Middle frontal gyrus (tissue), 1 donor: ENCODE measurements around the gene TNFRSF18.
"Not testable (repeated sequence)": the region's sequence is repeated elsewhere in the genome, so short reads cannot be mapped to it uniquely, and the experiment has no call there.

ENCODE experiments used
- DNase-seq: peaks from one replicate; pipeline ENCODE4 v3.0.0-alpha.2; 2015; ENCODE audit warnings: low spot score; ENCODE audit errors: extremely low spot score

TNFRSF18 gene

DNA sequence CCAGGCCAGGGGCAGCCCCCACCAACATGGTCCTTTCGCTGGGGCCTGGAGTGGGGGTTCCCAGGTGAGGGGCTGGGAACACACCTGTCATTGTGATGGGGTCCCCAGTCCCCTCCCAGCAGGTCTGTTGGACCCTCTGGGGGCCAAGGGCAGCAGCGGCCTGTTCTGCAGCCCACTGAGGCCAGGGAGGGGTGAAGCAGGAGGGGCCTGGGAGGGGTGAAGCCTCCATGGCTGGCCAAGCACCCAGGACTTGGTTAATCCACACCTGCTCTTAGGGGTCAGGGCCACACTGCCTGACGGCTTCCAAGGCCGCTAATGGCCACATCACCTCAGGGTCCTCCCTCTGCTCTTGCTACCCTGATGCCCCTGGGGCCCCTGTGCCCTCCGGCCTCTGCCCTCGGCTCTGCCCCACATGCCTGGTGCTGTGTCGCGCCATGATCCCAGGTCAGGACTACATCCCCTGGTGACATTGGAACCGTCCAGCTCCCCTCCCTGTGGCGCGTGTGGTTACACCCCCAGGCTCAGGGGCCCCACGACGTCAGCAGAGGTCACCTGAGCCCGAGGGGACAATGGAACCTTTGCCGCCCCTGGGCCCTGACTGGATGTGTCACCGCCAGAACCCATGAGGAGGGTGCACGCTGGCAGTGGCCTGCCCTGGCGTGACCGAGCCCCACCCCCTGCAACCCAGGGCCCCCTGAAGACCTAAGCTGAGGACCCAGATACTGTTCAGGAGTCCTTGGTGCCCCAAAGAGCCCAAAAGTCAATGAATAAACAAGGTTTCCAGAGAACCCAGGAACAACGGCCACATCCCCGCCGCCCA, 7.0 kb downstream of the TNFRSF18 start:
- DNase-seq, result no peak

DNA sequence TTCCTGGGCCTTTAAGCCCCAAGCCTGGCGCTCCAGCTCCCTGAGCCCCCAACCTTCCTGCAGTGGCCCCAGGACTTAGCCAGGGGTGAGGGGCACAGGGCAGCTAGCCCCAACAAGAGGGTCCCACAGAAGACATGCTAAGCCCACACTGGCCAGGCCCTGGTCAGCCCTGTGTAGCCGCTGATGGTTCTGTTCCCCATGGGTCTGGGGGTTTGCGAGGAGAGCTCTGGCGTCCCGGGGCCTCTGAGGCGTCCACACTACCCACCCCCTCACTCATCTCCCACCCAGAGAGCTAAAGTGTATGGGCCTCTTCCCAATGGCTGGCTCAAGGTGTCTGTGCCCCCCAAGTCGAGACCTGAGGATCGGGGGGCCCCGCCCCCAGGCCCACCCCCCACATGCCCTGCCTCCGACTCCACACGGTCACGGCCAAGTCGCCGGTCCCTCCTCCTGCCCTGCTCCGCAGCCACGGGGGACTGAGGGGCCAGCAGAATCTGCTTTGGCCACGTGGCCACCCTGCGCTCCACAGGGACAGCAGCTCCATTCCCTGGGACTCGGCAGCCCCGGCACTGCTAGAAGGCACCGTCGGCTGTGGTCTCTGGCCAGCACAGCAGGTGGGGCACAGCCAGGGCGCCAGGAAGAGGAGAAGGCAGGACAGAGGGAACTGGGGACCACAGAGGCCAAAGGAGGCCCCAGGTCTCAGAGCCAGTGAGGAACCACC, 7.8 kb downstream of the TNFRSF18 start:
- no peak for DNase-seq

DNA sequence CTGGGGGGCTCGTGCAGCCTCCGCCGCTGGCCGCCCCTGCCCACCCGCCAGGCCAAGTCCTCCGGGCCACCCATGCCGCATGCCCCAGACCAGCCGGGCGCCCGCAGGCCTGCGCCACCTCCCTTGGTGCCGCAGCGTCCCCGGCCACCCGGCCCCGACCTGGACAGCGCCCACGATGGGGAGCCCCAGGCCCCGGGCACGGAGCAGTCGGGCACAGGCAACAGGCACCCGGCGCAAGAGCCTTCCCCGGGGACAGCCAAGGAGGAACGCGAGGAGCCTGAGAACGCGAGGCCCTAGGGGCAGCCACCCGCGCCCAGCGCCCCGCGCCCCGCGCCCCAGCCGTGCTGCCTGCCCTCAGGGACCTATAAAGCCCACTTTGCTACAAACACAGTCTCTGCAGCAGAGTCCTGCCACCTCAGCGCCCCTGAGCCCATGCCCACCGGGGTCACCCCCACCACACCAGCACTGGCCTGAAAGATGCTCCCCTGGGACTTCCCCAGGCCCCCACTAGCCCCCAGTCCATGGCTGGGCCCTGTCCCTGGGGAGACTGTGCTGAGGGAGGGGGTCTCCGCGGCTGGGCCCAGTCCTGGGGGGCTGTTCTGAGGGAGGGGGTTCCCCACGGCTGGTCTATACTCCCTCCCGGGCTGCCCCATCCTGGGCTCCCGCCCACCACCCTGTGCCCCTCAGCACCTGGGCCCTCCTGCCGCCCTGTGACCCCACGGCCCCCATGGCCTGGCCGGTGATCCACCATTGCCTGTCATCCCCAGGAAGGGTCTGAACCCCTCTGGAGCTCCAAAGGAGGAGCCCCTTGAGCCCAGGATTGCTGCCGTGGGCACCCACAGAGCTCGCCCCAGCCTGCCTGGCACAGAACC, 8.6 kb downstream of the TNFRSF18 start:
- DNase-seq, result no peak

DNA sequence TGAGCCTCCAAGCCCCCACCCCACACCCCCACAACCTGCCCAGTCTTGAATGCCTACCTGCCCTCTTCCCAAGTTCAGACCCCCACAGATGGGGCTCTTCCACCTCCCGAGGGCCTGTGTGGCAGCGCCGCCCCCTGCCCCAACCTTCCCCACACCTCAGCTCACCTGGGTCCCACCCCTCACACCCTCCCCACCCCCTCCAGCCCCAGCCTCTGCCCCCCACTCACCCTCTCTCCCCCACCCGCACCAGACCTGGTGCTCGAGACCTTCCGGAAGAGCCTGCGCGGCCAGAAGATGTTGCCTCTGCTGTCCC, 9.2 kb downstream of the TNFRSF18 start:
- no peak for DNase-seq

DNA sequence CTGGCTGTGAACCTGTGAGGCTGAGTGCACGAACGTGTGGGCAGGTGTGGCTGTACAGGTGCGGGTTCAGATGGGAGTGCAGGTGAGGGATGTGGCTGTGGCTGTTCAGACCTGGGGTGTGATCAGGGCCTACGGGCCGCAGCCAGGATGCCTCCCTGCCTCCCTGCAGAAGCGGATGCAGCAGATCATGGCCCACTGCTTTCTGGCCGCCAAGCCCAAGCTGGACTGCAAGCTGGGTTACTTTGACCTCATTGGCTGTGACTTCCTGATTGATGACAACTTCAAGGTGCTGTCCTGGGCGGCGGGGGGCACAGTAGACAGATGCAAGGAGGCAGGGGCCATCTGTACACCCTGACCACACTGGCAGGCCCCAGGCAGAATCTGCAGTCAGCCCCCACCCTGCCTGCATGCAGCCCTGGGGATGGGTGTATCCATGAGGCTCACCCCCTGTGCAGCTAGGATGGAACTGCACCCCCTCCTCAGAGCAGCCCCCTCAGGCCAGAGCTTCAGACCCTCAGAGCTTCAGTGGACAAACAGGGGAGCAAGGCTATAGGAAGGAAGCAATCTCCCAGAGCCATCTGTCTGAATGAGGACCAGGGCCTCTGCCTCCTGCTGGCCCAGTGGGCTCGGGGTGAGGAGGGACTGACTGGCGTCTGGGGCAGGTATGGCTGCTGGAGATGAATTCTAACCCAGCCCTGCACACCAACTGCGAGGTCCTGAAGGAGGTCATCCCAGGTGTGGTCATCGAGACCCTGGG, 9.8 kb downstream of the TNFRSF18 start:
- DNase-seq, result no peak

DNA sequence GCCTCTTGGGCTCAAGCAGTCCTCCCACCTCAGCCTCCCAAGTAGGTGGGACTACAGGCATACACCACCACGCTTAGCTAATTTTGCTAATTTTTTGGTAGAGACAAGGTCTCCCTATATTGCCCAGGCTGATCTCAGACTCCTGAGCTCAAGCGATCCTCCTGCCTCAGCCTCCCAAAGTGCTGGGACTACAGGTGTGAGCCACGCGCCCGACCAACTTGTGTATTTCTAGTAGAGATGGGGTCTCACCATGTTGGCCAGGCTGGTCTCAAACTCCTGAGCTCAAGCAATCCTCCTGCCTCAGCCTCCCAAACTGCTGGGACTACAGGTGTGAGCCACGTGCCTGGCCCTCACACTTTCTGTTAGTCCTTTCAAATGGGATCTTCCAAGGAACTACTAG, 10.7 kb downstream of the TNFRSF18 start:
- DNase-seq, result not testable (repeated sequence)

DNA sequence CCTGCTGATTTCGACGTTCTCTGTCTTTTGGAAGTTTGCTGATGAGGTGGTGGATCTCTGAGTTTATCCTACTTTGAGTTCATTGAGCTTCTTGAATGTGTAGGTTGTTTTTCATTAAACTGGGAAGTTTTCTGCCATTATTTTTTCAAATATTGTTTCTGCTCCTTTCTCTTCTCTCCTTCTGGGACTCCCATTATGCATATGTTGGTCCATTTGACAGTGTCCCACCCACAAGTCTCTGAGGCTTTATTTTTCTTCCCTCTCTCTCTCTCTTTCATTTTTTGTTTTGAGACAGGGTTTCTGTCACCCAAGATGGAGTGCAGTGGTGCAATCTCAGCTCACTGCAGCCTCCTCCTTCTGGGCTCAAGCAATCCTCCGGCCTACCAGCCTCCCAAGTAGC, 11.7 kb downstream of the TNFRSF18 start:
- DNase-seq, result no peak

DNA sequence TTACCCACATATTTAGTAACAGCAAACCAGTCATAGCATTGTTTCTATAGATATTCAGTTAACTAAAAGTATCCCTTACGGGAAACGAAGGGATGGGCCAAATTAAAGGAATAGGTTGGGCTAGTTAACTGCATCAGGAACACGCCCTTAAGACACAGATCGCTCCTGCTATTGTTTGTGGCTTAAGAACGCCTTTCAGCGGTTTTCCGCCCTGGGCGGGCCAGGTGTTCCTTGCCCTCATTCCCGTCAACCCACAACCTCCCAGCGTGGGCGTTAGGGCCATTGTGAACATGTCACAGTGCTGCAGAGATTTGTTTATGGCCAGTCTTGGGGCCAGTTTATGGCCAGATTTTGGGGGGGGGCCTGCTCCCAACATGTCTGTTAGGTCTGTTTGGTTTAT, 14.7 kb downstream of the TNFRSF18 start:
- no peak for DNase-seq

DNA sequence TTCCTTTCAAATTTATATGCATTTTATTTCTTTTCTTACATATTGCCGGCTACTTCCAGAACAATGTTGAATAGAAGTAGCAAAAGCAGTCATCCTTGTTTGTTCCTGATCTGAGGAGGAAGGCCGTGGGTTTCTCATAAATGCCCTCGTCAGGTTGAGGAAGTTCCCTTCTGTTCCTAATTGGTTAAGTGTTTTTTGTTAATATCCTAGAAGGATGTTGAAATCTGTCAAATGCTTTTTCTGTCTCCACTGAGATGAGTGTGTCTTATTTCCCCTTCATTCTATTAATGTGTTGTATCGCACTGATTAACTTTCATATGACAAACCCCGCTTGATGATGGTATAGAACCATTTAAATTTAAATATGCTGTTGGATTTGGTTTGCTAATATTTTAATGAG, 17.3 kb downstream of the TNFRSF18 start:
- DNase-seq, result no peak

DNA sequence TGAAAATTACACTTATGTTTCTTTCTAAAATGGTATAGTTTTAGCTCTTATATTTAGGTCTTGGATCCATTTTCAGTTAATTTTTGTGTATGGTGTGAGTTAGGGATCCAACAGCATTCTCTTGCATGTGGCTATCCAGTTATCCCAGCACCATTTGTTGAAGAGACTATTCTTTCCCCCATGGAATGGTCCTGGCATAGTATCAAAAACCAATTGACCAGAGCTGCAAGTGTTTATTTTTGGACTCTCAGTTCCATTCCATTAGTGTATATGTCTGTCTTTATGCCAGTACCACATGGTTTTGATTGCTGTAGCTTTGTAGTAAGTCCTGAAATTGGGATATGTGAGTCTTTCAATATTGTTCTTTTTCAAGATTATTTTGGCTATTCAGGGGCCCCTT, 18.5 kb downstream of the TNFRSF18 start:
- no peak for DNase-seq

DNA sequence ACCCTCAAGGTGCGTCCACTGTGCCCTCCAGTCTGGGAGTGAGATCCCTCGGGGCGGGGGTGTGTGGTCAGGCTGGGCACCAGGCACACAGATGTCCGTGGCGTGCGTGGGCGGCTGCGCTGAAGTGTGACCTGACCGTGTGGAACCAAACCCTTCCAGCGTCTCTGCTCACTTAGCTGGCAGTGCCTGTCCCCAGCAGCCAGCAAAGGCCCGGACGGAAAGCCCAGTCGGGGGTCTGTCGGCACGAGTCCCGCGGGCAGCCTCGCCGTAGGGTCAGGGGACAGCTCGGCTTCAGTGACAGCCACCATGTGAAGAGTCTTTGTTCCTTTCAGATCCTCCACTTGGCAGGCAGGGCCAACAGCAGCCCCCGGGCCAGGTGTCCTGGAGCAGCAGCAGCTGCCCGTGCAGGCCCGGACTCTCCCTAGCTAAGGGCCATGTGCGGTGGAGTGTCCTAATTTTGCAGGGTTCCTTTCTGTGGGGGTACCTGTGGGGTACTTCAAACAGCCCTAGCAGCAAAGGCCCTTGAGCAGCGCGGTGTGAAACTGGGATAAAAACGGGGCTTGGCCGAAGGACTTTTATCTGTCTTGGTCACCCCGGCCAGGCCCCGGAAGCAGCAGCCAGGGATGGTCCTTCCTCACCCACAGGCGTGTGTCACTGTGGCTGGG, 21.2 kb downstream of the TNFRSF18 start:
- DNase-seq, result no peak

DNA sequence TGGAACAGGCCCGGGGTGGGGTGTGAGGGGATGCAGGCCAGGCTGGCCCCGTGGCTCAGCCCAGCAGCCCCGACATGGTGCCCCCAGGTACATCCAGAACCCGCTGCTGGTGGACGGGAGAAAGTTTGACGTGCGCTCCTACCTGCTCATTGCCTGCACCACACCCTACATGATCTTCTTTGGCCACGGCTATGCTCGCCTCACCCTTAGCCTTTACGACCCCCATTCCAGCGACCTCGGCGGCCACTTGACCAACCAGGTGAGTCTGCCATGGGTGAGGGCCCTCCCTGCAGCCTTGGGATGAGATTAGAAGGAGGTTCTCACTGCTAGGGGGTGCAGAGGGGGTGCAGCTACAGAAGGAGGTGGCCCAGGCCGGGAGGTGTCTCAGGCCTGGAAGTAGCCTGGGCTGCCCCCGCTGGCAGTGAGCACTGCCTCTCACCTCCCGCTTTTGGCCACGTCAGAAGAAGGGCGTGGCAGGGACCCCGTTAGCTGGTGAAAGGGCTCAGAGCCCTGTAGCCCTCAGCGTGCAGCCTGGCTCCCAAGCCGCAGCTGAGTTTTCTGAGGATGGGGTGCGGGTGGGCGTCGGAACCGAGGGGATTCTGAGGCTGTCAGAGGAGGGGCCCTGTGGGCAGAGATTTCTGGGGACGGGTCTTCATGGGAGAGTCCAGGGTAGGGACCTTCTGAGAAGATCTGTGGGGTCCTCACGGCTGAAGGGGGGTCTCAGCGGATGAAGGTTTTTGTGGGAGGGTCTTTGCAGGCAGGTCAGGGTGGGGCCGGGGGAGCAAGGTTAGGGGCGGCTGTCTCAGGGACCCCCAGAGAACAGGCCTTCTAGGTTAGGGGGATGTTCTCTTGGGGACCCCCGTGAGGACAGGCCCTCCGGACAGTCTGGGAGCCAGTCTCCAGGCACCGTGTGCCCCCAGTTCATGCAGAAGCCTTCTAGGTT, 22.3 kb downstream of the TNFRSF18 start:
- no peak for DNase-seq

DNA sequence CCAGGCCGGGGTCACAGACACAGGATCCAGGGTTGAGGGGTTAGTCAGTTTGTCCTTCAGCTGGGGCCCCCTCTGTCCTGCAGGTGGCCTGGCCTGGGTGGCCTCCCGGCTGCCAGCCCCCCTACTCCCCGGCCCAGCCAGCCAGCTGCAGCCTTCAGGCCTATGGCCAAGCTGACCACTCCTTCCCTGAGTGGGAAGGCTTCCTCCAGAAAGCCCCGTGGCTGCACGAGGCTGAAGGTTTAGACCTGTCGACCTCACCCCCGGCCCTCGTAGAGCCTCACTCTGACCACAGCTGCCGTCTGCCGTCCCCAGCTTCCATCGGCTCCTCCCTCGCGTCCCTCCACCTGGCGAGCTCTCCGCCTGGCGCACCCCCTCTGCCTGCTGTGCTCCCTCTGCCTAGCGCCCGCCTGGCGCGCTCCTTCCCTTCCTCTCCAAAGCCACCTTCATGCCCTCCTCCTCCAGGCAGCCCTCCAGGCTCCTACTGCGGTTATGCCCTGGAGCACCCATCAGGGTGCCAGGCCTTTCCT, 23.1 kb downstream of the TNFRSF18 start:
- DNase-seq, result no peak

DNA sequence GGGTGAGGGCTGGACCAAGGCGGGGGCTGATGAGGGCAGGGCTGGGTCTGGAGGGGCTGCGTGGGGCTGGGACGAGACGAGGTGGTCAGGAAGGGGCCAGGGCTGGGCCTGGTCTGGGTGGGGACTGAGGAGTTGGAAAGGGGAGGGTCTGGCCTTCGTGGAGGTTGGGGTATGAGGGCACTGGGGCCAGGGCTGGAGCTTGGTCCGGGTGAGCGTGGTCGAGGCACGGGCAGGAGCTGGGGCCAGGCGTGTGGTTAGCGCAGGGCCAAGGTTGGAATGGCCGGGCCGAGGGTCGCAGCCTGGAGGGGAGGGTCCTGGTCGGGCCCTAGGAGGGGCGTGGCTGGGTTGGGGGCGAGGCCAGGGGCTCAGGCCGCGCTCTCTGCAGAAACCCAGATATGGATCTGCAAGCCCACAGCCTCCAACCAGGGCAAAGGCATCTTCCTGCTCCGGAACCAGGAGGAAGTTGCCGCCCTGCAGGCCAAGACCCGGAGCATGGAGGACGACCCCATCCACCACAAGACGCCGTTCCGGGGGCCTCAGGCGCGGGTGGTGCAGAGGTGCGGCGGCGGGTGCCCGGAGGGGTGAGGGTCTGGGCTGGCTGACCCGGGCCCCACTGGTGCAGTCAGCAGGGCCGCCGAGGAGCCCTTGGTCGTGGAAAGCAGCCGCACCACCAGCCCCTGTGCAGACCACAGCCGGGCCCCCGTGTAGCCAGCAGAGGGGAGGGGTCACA, 23.7 kb downstream of the TNFRSF18 start:
- no peak for DNase-seq

DNA sequence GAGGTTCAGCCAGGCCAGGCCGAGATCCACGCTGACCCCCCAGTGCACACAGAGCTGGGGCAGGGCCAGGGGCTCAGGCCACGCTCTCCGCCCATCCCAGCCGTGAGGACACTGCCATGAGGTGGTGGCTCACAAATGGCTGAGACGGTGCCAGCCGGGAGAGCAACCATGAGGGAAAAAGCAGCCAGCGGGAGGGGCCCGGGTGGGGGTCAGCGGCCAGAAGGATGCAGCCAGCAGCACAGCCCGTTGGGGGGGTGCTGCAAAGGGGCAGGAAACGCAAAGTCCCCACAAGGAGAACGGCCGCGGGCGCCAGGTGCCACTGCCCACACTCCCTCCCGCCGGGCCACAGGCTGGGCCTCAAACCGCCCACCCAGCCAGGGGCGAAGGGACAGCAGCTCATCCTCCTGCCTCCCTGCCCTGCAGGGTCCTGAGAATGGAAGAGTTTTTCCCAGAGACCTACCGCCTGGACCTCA, 24.4 kb downstream of the TNFRSF18 start:
- no peak for DNase-seq

DNA sequence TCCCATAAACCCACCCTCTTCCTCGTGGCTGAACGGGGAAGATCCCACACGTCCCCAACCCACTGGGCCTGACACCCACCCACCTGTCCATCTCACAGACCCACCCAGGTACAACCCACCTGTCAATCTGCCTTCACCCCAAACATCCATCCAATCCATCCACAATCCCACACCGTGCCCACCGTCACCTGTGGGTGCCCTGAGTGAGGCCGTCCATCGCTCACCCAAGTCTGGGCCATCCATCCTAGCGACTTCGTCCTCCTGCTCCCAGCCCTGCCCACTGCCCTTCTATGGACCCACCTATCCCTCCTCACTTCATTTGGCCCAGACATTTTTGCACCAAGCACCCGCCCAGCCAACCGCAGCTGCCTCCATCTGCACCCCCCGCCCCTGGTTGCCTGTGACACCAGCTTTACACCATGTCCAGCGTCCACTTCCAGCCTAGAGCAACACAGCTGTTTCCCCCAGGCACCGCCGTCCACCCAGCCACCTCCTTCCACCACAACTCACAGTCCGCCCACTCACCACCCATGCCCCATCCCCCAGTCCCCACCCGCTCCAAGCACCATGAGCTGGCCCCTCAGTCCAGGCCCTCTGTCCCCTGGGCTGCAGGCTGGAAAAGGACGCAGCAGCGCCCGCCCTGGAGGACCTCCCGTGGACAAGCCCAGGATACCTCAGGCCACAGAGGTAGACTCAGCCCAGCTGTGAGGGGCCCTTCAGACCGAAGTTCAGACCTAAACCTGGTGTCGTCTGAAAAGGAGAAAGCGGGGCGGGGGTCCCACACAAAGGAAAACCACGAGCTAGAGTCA, 25.1 kb downstream of the TNFRSF18 start:
- no peak for DNase-seq

DNA sequence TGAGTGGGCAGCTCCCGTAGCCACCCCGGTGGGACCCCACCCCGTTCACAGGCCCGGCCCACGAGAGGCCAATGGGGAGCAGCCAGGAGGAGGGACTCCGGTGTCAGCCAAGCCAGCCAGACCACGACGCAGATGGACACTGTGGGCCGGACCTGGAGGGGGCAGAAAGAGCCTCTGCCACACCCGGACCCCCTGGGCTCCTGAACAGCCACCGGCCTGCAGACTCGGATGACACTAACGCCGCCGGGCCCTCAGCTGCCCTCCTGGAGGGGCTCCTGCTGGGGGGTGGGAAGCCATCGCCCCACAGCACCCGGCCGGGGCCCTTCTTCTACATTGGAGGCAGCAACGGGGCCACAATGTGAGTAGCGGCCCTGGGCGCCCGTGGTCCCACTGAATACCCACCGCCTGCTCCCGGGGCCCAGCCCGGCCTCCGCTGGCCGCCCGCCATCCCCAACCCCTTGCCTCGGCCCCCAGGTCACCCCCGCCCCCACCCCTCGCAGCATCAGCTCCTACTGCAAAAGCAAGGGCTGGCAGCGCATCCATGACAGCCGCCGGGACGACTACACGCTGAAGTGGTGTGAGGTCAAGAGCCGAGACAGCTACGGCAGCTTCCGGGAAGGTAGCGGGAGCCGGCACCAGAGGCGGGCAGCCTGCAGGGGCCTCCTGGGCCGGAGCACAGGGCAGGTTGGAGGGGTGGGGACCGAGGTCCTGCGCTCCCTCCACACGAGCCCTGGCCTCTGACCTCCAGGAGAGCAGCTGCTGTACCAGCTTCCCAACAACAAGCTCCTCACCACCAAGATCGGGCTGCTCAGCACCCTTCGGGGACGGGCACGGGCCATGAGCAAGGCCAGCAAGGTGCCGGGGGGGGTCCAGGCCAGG, 26.2 kb downstream of the TNFRSF18 start:
- DNase-seq, result no peak
